ENCODE results near the gene CLEC18A. TPM values are rescaled to one million over a fixed set of nuclear protein-coding genes. Genes with fewer than 3 reads are reported as not detected.

CLEC18A gene
- total RNA-seq, 4 donors from 2014 or later = 0.67 to 1.1 TPM; not detected in 2

DNA sequence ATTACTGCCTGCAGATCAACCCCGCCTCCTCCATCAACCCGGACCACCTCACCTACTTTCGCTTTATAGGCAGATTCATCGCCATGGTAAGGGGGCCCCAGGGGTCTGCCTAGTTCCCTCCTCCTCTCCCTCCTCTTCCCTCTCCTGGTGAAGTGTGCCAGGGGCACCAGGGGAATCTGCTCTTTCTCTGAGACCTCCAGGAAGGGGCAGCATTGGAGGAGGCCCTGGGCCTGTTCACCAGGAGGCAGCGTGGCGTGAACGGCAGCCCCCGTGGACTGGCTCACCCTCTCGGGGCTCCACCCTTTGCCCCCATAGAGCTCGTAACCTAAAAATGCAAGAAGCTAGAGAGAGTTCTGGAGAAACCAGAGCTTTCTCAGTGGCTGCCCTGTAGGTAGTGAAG, 17.1 kb upstream of the CLEC18A start:
- intact Hi-C loops (cut with DNase I; ENCODE audit: low total_unique reads) = no loop called here

DNA sequence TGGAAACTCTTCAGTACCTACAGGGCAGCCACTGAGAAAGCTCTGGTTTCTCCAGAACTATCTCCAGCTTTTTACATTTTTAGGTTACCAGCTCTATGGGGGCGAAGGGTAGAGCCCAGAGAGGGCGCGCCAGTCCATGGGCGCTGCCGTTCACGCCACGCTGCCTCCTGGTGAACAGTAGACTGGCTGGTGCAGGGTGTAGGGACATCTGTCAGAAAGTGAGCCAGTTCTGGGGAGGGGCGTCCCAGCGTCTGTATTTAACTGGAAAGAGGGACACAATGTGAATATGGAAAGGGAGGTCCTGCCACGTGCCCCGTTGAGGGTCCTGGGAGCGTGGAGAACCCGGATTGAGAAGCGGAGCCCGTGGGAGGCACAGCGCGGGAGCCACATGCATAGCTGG, 16.4 kb upstream of the CLEC18A start:
- TF ChIP-seq, protein P1, sequence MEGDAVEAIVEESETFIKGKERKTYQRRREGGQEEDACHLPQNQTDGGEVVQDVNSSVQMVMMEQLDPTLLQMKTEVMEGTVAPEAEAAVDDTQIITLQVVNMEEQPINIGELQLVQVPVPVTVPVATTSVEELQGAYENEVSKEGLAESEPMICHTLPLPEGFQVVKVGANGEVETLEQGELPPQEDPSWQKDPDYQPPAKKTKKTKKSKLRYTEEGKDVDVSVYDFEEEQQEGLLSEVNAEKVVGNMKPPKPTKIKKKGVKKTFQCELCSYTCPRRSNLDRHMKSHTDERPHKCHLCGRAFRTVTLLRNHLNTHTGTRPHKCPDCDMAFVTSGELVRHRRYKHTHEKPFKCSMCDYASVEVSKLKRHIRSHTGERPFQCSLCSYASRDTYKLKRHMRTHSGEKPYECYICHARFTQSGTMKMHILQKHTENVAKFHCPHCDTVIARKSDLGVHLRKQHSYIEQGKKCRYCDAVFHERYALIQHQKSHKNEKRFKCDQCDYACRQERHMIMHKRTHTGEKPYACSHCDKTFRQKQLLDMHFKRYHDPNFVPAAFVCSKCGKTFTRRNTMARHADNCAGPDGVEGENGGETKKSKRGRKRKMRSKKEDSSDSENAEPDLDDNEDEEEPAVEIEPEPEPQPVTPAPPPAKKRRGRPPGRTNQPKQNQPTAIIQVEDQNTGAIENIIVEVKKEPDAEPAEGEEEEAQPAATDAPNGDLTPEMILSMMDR (IDR thresholded peaks at IDR 0.05) = no peak
- TF ChIP-seq POLR2A (IDR thresholded peaks at IDR 0.05) = no peak
- intact Hi-C loops (cut with DNase I; ENCODE audit: low total_unique reads) = no loop called here
- H3K4me3 ChIP-seq = no peak overlapping the region
- H3K27me3 ChIP-seq = no peaks in the 10 kb centered on the region
- H3K9me3 ChIP-seq = no peaks in the 10 kb centered on the region
- DNase-seq = no peak
- no peaks in the 10 kb centered on the region for H3K4me1 ChIP-seq
- no peak overlapping the region for H3K27ac ChIP-seq
- H3K36me3 ChIP-seq = no peaks in the 10 kb centered on the region

More for the DNA sequence above, 17.1 kb upstream of the CLEC18A start:
- Histone ChIP-seq H3K27ac (no peak overlapping the region), H3K4me1 (no peaks in the 10 kb centered on the region), H3K36me3 (no peaks in the 10 kb centered on the region), H3K9me3 (no peaks in the 10 kb centered on the region), H3K4me3 (no peak overlapping the region), H3K27me3 (no peaks in the 10 kb centered on the region)
- no peak for DNase-seq
- TF ChIP-seq POLR2A (IDR thresholded peaks at IDR 0.05) = no peak
- TF ChIP-seq, protein P1 (IDR thresholded peaks at IDR 0.05) = no peak

DNA sequence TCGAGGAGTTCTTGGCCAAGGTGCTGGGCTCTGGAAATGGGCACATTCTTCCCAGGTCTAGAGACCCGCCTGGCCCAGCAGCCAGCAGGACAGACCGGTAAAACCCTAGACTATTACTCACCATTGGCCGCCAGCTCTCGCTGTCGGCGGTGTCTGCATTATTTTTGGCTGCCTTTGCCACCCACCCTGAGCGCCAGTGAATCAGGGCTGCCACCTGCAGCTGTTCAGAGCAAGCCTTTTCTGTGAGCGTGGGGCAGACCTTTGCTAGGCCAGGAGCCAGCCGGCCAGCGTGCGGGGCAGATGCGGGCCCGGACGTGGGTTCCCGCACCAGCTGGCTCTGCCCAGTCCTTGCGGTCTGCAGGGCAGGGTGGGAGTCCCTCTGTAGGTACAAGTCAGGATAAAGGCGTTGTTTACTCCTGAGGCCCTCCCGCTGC, 15.8 kb upstream of the CLEC18A start:
- Histone ChIP-seq H3K4me1 (no peaks in the 10 kb centered on the region), H3K27me3 (no peaks in the 10 kb centered on the region), H3K36me3 (no peaks in the 10 kb centered on the region), H3K4me3 (no peak overlapping the region), H3K27ac (no peak overlapping the region), H3K9me3 (no peaks in the 10 kb centered on the region)
- DNase-seq = no peak
- intact Hi-C loops (cut with DNase I; ENCODE audit: low total_unique reads) = no loop called here
- TF ChIP-seq POLR2A (IDR thresholded peaks at IDR 0.05) = no peak
- TF ChIP-seq, protein P1 (IDR thresholded peaks at IDR 0.05) = no peak

DNA sequence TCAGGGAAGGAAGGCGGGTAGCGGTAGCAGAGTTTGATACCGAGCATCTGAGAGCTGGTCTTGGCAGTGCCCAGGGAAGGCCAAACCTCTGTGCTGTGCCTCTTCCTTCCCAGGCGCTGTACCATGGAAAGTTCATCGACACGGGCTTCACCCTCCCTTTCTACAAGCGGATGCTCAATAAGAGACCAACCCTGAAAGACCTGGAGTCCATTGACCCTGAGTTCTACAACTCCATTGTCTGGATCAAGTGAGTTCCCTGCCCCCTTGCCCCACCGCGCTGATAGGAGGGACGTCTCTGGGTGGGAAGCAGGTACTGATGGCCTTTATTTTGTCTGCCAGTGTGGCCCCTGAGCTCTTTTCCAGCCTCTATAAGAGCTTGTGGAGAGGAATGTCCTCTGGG, 15.4 kb upstream of the CLEC18A start:
- Histone ChIP-seq H3K27me3 (no peaks in the 10 kb centered on the region), H3K36me3 (no peaks in the 10 kb centered on the region), H3K9me3 (no peaks in the 10 kb centered on the region), H3K4me3 (no peak overlapping the region), H3K27ac (no peak overlapping the region), H3K4me1 (no peaks in the 10 kb centered on the region)
- TF ChIP-seq, protein P1 (IDR thresholded peaks at IDR 0.05) = no peak
- TF ChIP-seq POLR2A (IDR thresholded peaks at IDR 0.05) = no peak
- intact Hi-C loops (cut with DNase I; ENCODE audit: low total_unique reads) = no loop called here
- no peak for DNase-seq

DNA sequence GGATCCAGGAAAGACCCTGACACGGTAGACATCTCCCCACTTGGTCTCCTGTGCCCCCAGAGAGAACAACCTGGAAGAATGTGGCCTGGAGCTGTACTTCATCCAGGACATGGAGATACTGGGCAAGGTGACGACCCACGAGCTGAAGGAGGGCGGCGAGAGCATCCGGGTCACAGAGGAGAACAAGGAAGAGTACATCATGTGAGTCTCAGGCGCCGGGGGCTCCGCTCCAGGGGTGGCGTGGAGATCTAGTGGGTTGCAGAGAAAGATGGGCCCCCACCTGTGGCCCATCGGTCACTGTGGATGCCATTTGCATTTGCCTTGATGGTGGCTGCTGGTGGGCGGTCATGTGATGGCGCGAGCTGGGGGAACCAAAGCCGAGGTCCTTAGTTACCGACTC, 14.9 kb upstream of the CLEC18A start:
- no peak for DNase-seq
- Histone ChIP-seq H3K9me3 (no peaks in the 10 kb centered on the region), H3K4me3 (no peak overlapping the region), H3K27me3 (no peaks in the 10 kb centered on the region), H3K27ac (no peak overlapping the region), H3K4me1 (no peaks in the 10 kb centered on the region), H3K36me3 (no peaks in the 10 kb centered on the region)
- TF ChIP-seq, protein P1 (IDR thresholded peaks at IDR 0.05) = no peak
- no peak for TF ChIP-seq POLR2A (IDR thresholded peaks at IDR 0.05)
- intact Hi-C loops (cut with DNase I; ENCODE audit: low total_unique reads) = no loop called here

Measured in uterus (tissue), 4 donors.